ENCODE data around the gene HIPK2.

GRCh38 chr7:139823959-139824521 lies 46.2 kb upstream of the HIPK2 start:
- no peak for TF ChIP-seq CTCF (IDR thresholded peaks at IDR 0.05; ENCODE audit: low read depth, low read length)
- TF ChIP-seq POLR2A (IDR thresholded peaks at IDR 0.05; ENCODE audit: extremely low read depth, insufficient read length): no peak

Measured in NB4 (cell line).